Keratinocyte (primary cell): Measurements from ENCODE around the gene POU2F2. TPM values are rescaled to one million over a fixed set of nuclear protein-coding genes. Genes with fewer than 3 reads are reported as not detected.

Experiments used
- DNase-seq: peaks from one replicate; pipeline ENCODE4 v3.0.0-alpha.2; 2011; ENCODE audit warnings: low read depth, missing footprints, low spot score
- FAIRE-seq: peaks from 2 replicates; lab custom pipeline; 2011; peaks lifted over from hg19 to GRCh38; lab: Jason Lieb, UNC
- H2AFZ ChIP-seq: 2 replicates; pipeline ENCODE4 v1.6.0; 2012; ENCODE audit warnings: low read length, control low read depth, inconsistent platforms; ENCODE audit not compliant: control insufficient read depth
- H3K27ac ChIP-seq: 2 replicates; pipeline ENCODE4 v1.5.1; 2011; ENCODE audit warnings: low read length; ENCODE audit not compliant: control insufficient read depth, insufficient read depth
- H3K27me3 ChIP-seq: 3 replicates; pipeline ENCODE4 v1.6.0; 2011; ENCODE audit warnings: low read length; ENCODE audit not compliant: control insufficient read depth, insufficient read depth; ENCODE audit errors: extremely low read depth
- H3K36me3 ChIP-seq, 2 experiments: 2 replicates in 1 of 2; 3 replicates in 1 of 2; pipeline ENCODE4 v1.5.1; 2011; ENCODE audit warnings: low read length in 2 of 2, mild to moderate bottlenecking in 1 of 2; ENCODE audit not compliant: control insufficient read depth in 2 of 2, insufficient read depth in 2 of 2; ENCODE audit errors: extremely low read depth in 1 of 2
- H3K4me1 ChIP-seq: 3 replicates; pipeline ENCODE4 v1.5.1; 2011; ENCODE audit warnings: low read length; ENCODE audit not compliant: control insufficient read depth, insufficient read depth; ENCODE audit errors: extremely low read depth
- H3K4me2 ChIP-seq: 3 replicates; pipeline ENCODE4 v1.6.0; 2011; ENCODE audit warnings: low read depth, low read length; ENCODE audit not compliant: control insufficient read depth, insufficient read depth; ENCODE audit errors: extremely low read depth
- H3K4me3 ChIP-seq, 3 experiments: fragments of 200-600 bp in 1 of 3; sonication (generic) in 1 of 3; 2 replicates in 2 of 3; 3 replicates in 1 of 3; pipeline ENCODE4 v1.5.1; 2011 to 2016; ENCODE audit warnings: low read length in 3 of 3, mild to moderate bottlenecking in 3 of 3, control low read depth in 2 of 3, inconsistent platforms in 1 of 3, low read depth in 1 of 3, mixed read lengths in 1 of 3, mixed run types in 1 of 3, moderate library complexity in 1 of 3; ENCODE audit not compliant: control insufficient read depth in 2 of 3, insufficient read depth in 2 of 3; ENCODE audit errors: extremely low read depth in 1 of 3
- H3K79me2 ChIP-seq: 2 replicates; pipeline ENCODE4 v1.6.0; 2012; ENCODE audit warnings: low read length; ENCODE audit not compliant: control insufficient read depth, insufficient read depth
- H3K9ac ChIP-seq: 3 replicates; pipeline ENCODE4 v1.6.0; 2011; ENCODE audit warnings: low read length; ENCODE audit not compliant: control insufficient read depth, insufficient read depth; ENCODE audit errors: extremely low read depth
- H3K9me1 ChIP-seq: 3 replicates; pipeline ENCODE4 v1.6.0; 2011; ENCODE audit warnings: low read length; ENCODE audit not compliant: control insufficient read depth, insufficient read depth; ENCODE audit errors: extremely low read depth
- H3K9me3 ChIP-seq: 2 replicates; pipeline ENCODE4 v1.5.1; 2012; ENCODE audit warnings: low read depth, low read length; ENCODE audit not compliant: control insufficient read depth
- H4K20me1 ChIP-seq: 3 replicates; pipeline ENCODE4 v1.6.0; 2011; ENCODE audit warnings: low read length; ENCODE audit not compliant: control insufficient read depth, insufficient read depth; ENCODE audit errors: extremely low read depth
- CTCF ChIP-seq, 3 experiments: IDR thresholded peaks in 1 of 3; conservative IDR thresholded peaks in 1 of 3; optimal IDR thresholded peaks in 1 of 3; 2 replicates in 2 of 3; 3 replicates in 1 of 3; pipeline versions ENCODE3 to v1.5.1; 2011; ENCODE audit warnings: low read length in 3 of 3, mild to moderate bottlenecking in 3 of 3, moderate library complexity in 2 of 3, control low read depth in 1 of 3, inconsistent platforms in 1 of 3; ENCODE audit not compliant: insufficient read depth in 2 of 3; ENCODE audit errors: extremely low read depth in 1 of 3
- EZH2 ChIP-seq: IDR thresholded peaks from one replicate; pipeline ENCODE4 v1.6.1; 2012; ENCODE audit warnings: inconsistent platforms, mild to moderate bottlenecking, low read length, moderate library complexity
- dilution Hi-C: fragments of 300-500 bp; cut with MboI; formaldehyde crosslinking; loops from one replicate; pipeline ENCODE4 v1.7.0; 2020; ENCODE audit warnings: low sequenced_read_pairs; ENCODE audit not compliant: extremely low pct_ligation_motif_present
- polyA plus RNA-seq, 5 experiments: library from polyadenylated mRNA; depleted of rRNA in 3 of 5; stranded (reverse) in 3 of 5; stranded (forward) in 1 of 5; unstranded in 1 of 5; fragments of >200 nt; gene quantifications; 1 replicate in 1 of 5; 2 replicates in 3 of 5; 3 replicates in 1 of 5; pipeline versions ENCODE4 v1.2.1 to v1.2.3, GENCODE V29; 2011 to 2012; ENCODE audit warnings: missing spikeins in 2 of 5, low read depth in 1 of 5, low replicate concordance in 1 of 5

POU2F2 gene
- polyA plus RNA-seq, 1 donor (not counting 4 experiments of a cell fraction or from before 2014, with no cell fraction given): 7.0 TPM

DNA sequence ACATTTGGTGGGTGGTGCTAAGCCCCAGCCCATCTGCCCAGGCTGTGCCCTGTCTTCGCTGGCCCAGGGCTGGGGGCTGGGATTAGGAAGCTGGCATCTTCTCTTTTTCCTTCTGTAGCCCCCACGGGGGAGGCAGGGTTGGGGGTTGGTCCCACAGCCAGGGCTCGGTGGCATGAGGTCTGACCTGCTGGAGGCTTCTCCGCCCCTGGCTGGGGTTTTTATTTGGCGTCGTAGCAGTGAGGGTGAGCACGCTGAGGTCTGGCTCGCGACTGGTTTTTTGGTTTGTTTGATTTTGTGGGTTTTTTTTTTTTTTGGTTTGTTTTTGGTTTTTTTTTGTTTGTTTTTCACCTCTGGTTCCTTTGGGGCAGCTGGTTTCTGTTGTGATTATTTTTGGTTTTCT is 41.6 kb downstream of the POU2F2 start:
- H2AFZ ChIP-seq: no peak overlapping the region
- dilution Hi-C loops: no loop called here
- FAIRE-seq: no peak
- no peaks in the 10 kb centered on the region for H3K27me3 ChIP-seq
- no peak overlapping the region for H3K4me2 ChIP-seq
- TF ChIP-seq CTCF (optimal IDR thresholded peaks at IDR 0.05 in 1 of 3, IDR thresholded peaks at IDR 0.05 in 1 of 3, conservative IDR thresholded peaks at IDR 0.05 in 1 of 3; ENCODE audit: extremely low read depth in 1 of 3, insufficient read depth in 2 of 3, low read length in 3 of 3) (no peak), EZH2 (no peak)
- H3K4me1 ChIP-seq: peaks cover 11% of the 10 kb centered on the region
- no peak overlapping the region for H3K27ac ChIP-seq
- H3K36me3 ChIP-seq: no peaks in the 10 kb centered on the region
- DNase-seq: no peak
- no peaks in the 10 kb centered on the region for H3K9me3 ChIP-seq
- no peaks in the 10 kb centered on the region for H3K79me2 ChIP-seq
- H4K20me1 ChIP-seq: no peaks in the 10 kb centered on the region
- H3K9me1 ChIP-seq: no peaks in the 10 kb centered on the region
- no peak overlapping the region for H3K4me3 ChIP-seq
- no peak overlapping the region for H3K9ac ChIP-seq

DNA sequence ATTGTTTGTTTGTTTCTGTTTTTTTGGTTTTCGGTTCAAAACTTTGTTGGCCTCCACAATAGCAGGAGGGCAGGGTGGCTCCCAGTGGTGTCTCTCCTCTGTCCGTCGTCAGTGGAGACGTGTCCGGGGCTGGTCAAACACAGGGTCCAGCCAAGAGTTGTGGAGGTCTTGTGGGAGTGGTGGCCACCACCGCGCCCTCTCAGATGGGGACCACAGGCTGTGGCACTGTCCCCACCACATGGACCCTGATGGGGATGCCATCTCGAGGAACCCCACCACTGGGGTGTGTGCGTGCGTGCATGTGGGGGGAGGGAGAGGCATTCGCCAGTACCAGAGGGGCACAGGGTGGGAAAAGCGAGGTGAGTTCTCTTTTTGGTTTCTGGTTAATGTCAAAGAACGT is 42.5 kb downstream of the POU2F2 start:
- no peak for TF ChIP-seq CTCF (optimal IDR thresholded peaks at IDR 0.05 in 1 of 3, IDR thresholded peaks at IDR 0.05 in 1 of 3, conservative IDR thresholded peaks at IDR 0.05 in 1 of 3; ENCODE audit: extremely low read depth in 1 of 3, insufficient read depth in 2 of 3, low read length in 3 of 3)
- no peak for TF ChIP-seq EZH2
- Histone ChIP-seq H3K79me2 (no peaks in the 10 kb centered on the region), H3K4me3 (no peak overlapping the region), H3K27me3 (no peaks in the 10 kb centered on the region), H3K36me3 (no peaks in the 10 kb centered on the region), H3K4me1 (peaks cover 11% of the 10 kb centered on the region), H3K9me3 (no peaks in the 10 kb centered on the region), H4K20me1 (no peaks in the 10 kb centered on the region), H3K4me2 (no peak overlapping the region), H3K27ac (no peak overlapping the region), H2AFZ (no peak overlapping the region), H3K9ac (no peak overlapping the region), H3K9me1 (no peaks in the 10 kb centered on the region)
- no peak for FAIRE-seq
- dilution Hi-C loops: no loop called here
- no peak for DNase-seq
